Endothelial cell of umbilical vein (primary cell): Measurements from ENCODE around the gene FANCC. TPM values are rescaled to one million over a fixed set of nuclear protein-coding genes. Genes with fewer than 3 reads are reported as not detected.

Source experiments
- BruUV-seq: library from RNA; stranded (reverse); fragments of 400-500 nt; replicated peaks from 2 replicates; lab custom pipeline; 2021; lab: Mats Ljungman, UMichigan
- CTCF ChIA-PET: fragments of 300-600, 350-600 bp; sonication (Branson Sonifier 250); formaldehyde crosslinking; loops from one replicate; lab custom pipeline; 2021; ENCODE audit warnings: antibody characterized with exemption, inconsistent platforms; lab: Charles Lee
- POLR2A ChIA-PET: fragments of 300-600, 350-600 bp; sonication (Branson Sonifier 250); formaldehyde crosslinking; loops from one replicate; lab custom pipeline; 2021; ENCODE audit warnings: antibody characterized with exemption, inconsistent platforms; lab: Charles Lee
- DNase-seq: peaks from one replicate; pipeline ENCODE4 v3.0.0-alpha.2; 2011; ENCODE audit warnings: low read depth, low spot score
- FAIRE-seq: peaks from 2 replicates; lab custom pipeline; 2011; peaks lifted over from hg19 to GRCh38; lab: Jason Lieb, UNC
- H2AFZ ChIP-seq: 2 replicates; pipeline ENCODE4 v1.6.0; 2012; ENCODE audit warnings: low read depth, low read length, control low read depth, inconsistent platforms
- H3K27ac ChIP-seq: 2 replicates; pipeline ENCODE4 v1.5.1; 2011; ENCODE audit warnings: low read depth, mild to moderate bottlenecking, control low read depth, low read length, moderate library complexity; ENCODE audit not compliant: insufficient read depth
- H3K27me3 ChIP-seq, 2 experiments: 2 replicates each; pipeline versions ENCODE4 v1.6.0 to v1.6.1; 2011; ENCODE audit warnings: low read length in 2 of 2, mixed read lengths in 1 of 2; ENCODE audit not compliant: control insufficient read depth in 2 of 2, insufficient read depth in 2 of 2
- H3K36me3 ChIP-seq, 2 experiments: 2 replicates in 1 of 2; 3 replicates in 1 of 2; pipeline ENCODE4 v1.5.1; 2011; ENCODE audit warnings: low read length in 2 of 2, mild to moderate bottlenecking in 1 of 2, moderate library complexity in 1 of 2; ENCODE audit not compliant: control insufficient read depth in 2 of 2, insufficient read depth in 2 of 2; ENCODE audit errors: extremely low read depth in 1 of 2
- H3K4me1 ChIP-seq: 3 replicates; pipeline ENCODE4 v1.5.1; 2011; ENCODE audit warnings: mild to moderate bottlenecking, low read length; ENCODE audit not compliant: control insufficient read depth, insufficient read depth; ENCODE audit errors: extremely low read depth
- H3K4me2 ChIP-seq: 2 replicates; pipeline ENCODE4 v1.6.1; 2011; ENCODE audit warnings: low read length, control low read depth, mixed read lengths; ENCODE audit not compliant: insufficient read depth
- H3K4me3 ChIP-seq, 3 experiments: fragments of 200-600 bp in 1 of 3; sonication (generic), shearing (Covaris generic) in 1 of 3; replicated peaks in 1 of 3; 2 replicates each; pipeline ENCODE4 v1.5.1; 2011 to 2016; ENCODE audit warnings: control low read depth in 3 of 3, low read length in 3 of 3, mild to moderate bottlenecking in 2 of 3, inconsistent platforms in 1 of 3, low read depth in 1 of 3, moderate library complexity in 1 of 3; ENCODE audit not compliant: insufficient read depth in 1 of 3
- H3K79me2 ChIP-seq: 2 replicates; pipeline ENCODE4 v1.6.0; 2012; ENCODE audit warnings: low read length, inconsistent platforms; ENCODE audit not compliant: control insufficient read depth, insufficient read depth
- H3K9ac ChIP-seq: replicated peaks from 2 replicates; pipeline ENCODE3; 2011; ENCODE audit warnings: low read length, control low read depth; ENCODE audit not compliant: insufficient read depth; ENCODE audit errors: extremely low read depth
- H3K9me1 ChIP-seq: replicated peaks from 3 replicates; pipeline ENCODE4 v1.6.0; 2011; ENCODE audit warnings: mild to moderate bottlenecking, low read length; ENCODE audit not compliant: control insufficient read depth, insufficient read depth; ENCODE audit errors: extremely low read depth
- H3K9me3 ChIP-seq: replicated peaks from 2 replicates; pipeline ENCODE4 v1.5.1; 2012; ENCODE audit warnings: low read length, inconsistent platforms; ENCODE audit not compliant: control insufficient read depth, insufficient read depth
- H4K20me1 ChIP-seq: replicated peaks from 2 replicates; pipeline ENCODE3; 2011; ENCODE audit warnings: mild to moderate bottlenecking, low read length; ENCODE audit not compliant: control insufficient read depth, insufficient read depth; ENCODE audit errors: extremely low read depth
- CTCF ChIP-seq, 2 donors: IDR thresholded peaks; 1 replicate in 1 of 2; 2 replicates in 1 of 2; pipeline ENCODE4 v1.5.1; 2011; ENCODE audit warnings: low read length in 2 of 2, mild to moderate bottlenecking in 2 of 2, moderate library complexity in 2 of 2, control low read depth in 1 of 2, inconsistent platforms in 1 of 2, low read depth in 1 of 2; ENCODE audit not compliant: insufficient read depth in 1 of 2; ENCODE audit errors: extremely low read depth in 1 of 2
- EZH2 ChIP-seq: IDR thresholded peaks from 2 replicates; pipeline ENCODE4 v1.6.1; 2012; ENCODE audit warnings: borderline replicate concordance, low read depth, mild to moderate bottlenecking, moderate library complexity, low read length, inconsistent platforms; ENCODE audit not compliant: severe bottlenecking
- FOS ChIP-seq: IDR thresholded peaks from 2 replicates; pipeline ENCODE4 v1.6.1; 2011; ENCODE audit warnings: mild to moderate bottlenecking, low read length, moderate library complexity, borderline replicate concordance; ENCODE audit not compliant: insufficient read depth
- GATA2 ChIP-seq: IDR thresholded peaks from 2 replicates; pipeline ENCODE4 v1.7.0; 2011; ENCODE audit warnings: low read depth, mild to moderate bottlenecking, moderate library complexity, mixed read lengths, low read length; ENCODE audit not compliant: insufficient read length, insufficient read depth
- JUN ChIP-seq: IDR thresholded peaks from 2 replicates; pipeline ENCODE4 v1.6.1; 2011; ENCODE audit warnings: borderline replicate concordance, low read depth; ENCODE audit not compliant: insufficient read length, insufficient read depth
- MAX ChIP-seq: IDR thresholded peaks from 2 replicates; pipeline ENCODE4 v1.6.1; 2011; ENCODE audit not compliant: insufficient read depth, insufficient read length
- MYC ChIP-seq: IDR thresholded peaks from one replicate; pipeline ENCODE4 v1.6.1; 2011; ENCODE audit warnings: mild to moderate bottlenecking, low read depth, low read length
- POLR2A ChIP-seq: IDR thresholded peaks from 2 replicates; pipeline ENCODE4 v1.6.1; 2012; ENCODE audit warnings: low read depth, mild to moderate bottlenecking, control low read depth, low read length
- POLR2AphosphoS5 ChIP-seq: IDR thresholded peaks from 2 replicates; pipeline ENCODE4 v1.6.1; 2012; ENCODE audit warnings: low read depth, mild to moderate bottlenecking, control low read depth, low read length, moderate library complexity; ENCODE audit not compliant: insufficient read depth
- dilution Hi-C: fragments of 300-500 bp; cut with MboI; formaldehyde crosslinking; loops from one replicate; pipeline ENCODE4 v1.15.0; 2019; ENCODE audit warnings: low sequenced_read_pairs; ENCODE audit not compliant: extremely low pct_ligation_motif_present
- intact Hi-C: fragments of 100-400 bp; cut with micrococcal nuclease; formaldehyde crosslinking; loops from one replicate; pipeline ENCODE4 v1.10.0; 2022
- polyA plus RNA-seq, 4 experiments: library from polyadenylated mRNA; depleted of rRNA in 3 of 4; stranded (reverse) in 3 of 4; unstranded in 1 of 4; fragments of >200 nt; gene quantifications; 2 replicates each; pipeline versions ENCODE4 v1.2.1 to v1.2.3, GENCODE V29; 2011 to 2012; ENCODE audit warnings: missing spikeins in 1 of 4
- total RNA-seq: library from RNA; stranded (reverse); gene quantifications from 2 replicates; pipeline ENCODE4 v1.2.3, GENCODE V29; 2021

Gene FANCC
- total and polyA plus RNA-seq, 2 donors (not counting 3 experiments of a cell fraction or from before 2014, with no cell fraction given): 5.7 to 13.1 TPM

GRCh38 chr9:95078939-95079338 lies 238.6 kb downstream of the FANCC start:
- Histone ChIP-seq H3K27me3 (no peaks in the 10 kb centered on the region), H3K9me3 (no peaks in the 10 kb centered on the region), H3K4me3 (no peak overlapping the region), H3K4me2 (no peak overlapping the region), H2AFZ (no peak overlapping the region), H3K4me1 (no peaks in the 10 kb centered on the region), H3K36me3 (peaks cover 2 to 34% of the 10 kb centered on the region in 2 experiments), H3K27ac (no peak overlapping the region), H3K9ac (no peak overlapping the region), H4K20me1 (no peaks in the 10 kb centered on the region), H3K79me2 (peaks cover 3% of the 10 kb centered on the region), H3K9me1 (no peaks in the 10 kb centered on the region)
- intact Hi-C loops: no loop called here
- CTCF ChIA-PET: interaction anchor here (1.4 kb wide), 1 partner anchor 48 kb away, joined by 3 read pairs; no protein-coding TSS in a partner anchor
- POLR2A ChIA-PET: no interaction called here
- dilution Hi-C loops: no loop called here
- no peak for DNase-seq
- BruUV-seq: no TSS peak
- no peak for TF ChIP-seq GATA2
- TF ChIP-seq POLR2A: no peak
- no peak for TF ChIP-seq CTCF (IDR thresholded peaks at IDR 0.05; ENCODE audit: extremely low read depth in 1 of 2, insufficient read depth in 1 of 2, low read depth in 1 of 2, low read length in 2 of 2)
- no peak for TF ChIP-seq FOS
- no peak for TF ChIP-seq JUN
- no peak for TF ChIP-seq MAX
- TF ChIP-seq EZH2: no peak
- TF ChIP-seq MYC: no peak
- no peak for TF ChIP-seq POLR2AphosphoS5
- FAIRE-seq: no peak
